ENCODE measurements around the gene PPIP5K2. TPM values are rescaled to one million over a fixed set of nuclear protein-coding genes. Genes with fewer than 3 reads are reported as not detected.
"Not testable (repeated sequence)": the region's sequence is repeated elsewhere in the genome, so short reads cannot be mapped to it uniquely, and the experiment has no call there.

Gene PPIP5K2
- total RNA-seq, 1 donor = 104 TPM

DNA sequence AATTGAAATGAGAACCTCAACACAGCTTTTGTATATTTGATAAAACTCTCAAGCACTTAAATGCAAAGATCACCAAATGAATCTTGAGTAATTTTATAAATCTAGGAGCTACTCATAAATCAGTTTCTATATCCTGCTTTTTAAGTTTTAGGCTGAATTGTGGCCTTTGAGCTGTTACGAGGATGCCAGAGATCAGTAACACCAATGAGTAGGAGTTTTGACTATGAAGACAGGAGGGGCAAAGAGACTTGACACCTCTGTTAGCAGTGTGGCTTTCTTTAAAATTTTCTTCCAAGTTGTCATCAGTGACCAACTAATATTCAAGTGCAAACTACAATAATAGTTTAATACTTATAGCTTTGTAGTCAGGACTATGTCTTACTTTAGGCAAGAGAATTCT is 12.6 kb downstream of the PPIP5K2 start:
- no peak overlapping the region for H3K4me3 ChIP-seq (ENCODE audit: low read depth, low read length)
- TF ChIP-seq, protein P1, sequence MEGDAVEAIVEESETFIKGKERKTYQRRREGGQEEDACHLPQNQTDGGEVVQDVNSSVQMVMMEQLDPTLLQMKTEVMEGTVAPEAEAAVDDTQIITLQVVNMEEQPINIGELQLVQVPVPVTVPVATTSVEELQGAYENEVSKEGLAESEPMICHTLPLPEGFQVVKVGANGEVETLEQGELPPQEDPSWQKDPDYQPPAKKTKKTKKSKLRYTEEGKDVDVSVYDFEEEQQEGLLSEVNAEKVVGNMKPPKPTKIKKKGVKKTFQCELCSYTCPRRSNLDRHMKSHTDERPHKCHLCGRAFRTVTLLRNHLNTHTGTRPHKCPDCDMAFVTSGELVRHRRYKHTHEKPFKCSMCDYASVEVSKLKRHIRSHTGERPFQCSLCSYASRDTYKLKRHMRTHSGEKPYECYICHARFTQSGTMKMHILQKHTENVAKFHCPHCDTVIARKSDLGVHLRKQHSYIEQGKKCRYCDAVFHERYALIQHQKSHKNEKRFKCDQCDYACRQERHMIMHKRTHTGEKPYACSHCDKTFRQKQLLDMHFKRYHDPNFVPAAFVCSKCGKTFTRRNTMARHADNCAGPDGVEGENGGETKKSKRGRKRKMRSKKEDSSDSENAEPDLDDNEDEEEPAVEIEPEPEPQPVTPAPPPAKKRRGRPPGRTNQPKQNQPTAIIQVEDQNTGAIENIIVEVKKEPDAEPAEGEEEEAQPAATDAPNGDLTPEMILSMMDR (IDR thresholded peaks at IDR 0.05; ENCODE audit: insufficient read depth, low read depth, low read length) = no peak
- DNase-seq (ENCODE audit: low read depth) = no peak

DNA sequence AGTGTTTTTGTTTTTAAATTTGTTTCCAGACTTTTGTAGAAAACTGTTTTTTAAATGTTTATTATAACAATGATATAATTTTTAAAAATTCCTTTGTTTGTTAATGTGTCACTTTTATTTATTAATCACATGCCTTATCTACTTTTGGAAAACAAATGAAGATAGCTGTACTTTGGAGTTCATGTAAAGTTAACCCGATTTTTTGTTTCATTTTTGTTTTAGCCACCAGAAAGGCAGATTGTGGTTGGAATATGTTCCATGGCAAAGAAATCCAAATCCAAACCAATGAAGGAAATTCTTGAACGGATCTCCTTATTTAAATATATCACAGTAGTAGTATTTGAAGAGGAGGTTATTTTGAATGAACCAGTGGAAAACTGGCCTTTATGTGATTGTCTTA is 13.1 kb downstream of the PPIP5K2 start:
- H3K4me3 ChIP-seq (ENCODE audit: low read depth, low read length) = no peak overlapping the region
- DNase-seq (ENCODE audit: low read depth) = no peak
- TF ChIP-seq, protein P1 (IDR thresholded peaks at IDR 0.05; ENCODE audit: insufficient read depth, low read depth, low read length) = no peak

DNA sequence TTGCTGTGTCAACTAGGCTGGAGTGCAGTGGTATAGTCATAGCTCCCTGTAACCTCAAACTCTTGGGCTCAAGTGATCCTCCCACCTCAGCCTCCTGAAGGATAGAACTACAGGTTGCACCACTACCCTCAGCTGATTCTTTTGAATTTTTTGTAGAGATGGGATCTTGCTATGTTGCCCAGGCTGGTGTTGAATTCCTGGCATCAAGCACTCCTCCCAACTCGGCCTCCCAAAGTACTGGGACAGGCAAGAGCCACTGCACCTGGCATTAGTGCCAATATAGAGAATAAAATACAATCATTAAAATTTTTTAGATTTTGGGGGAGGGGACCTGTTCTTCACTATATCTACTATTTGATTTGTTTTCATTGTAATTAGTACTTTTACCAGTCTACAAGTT is 15.4 kb downstream of the PPIP5K2 start:
- TF ChIP-seq, protein P1 (IDR thresholded peaks at IDR 0.05; ENCODE audit: insufficient read depth, low read depth, low read length) = no peak
- H3K4me3 ChIP-seq (ENCODE audit: low read depth, low read length) = no peak overlapping the region
- no peak for DNase-seq (ENCODE audit: low read depth)

DNA sequence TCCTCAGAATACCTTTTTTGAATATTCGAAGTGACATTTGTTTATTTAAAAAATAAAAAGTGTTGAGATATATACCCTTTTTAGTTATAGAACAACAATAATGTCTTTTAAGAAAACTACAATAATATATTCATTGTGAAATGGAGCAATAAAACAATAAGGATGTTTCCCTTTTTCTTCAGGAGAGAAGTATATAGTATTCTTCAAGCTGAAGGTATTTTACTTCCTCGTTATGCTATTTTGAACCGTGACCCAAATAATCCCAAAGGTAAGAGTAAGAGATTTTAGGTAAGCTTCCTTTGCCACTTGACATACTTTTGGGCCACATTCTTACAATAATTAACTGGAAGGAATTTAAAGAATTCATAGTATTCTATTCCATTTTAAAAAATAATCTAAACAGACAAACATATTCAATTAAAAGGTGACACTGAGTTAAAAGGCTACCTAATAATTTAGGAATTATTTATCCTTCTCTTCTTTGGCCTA is 18.1 kb downstream of the PPIP5K2 start:
- no peak overlapping the region for H3K4me3 ChIP-seq (ENCODE audit: low read depth, low read length)
- no peak for DNase-seq (ENCODE audit: low read depth)
- TF ChIP-seq, protein P1 (IDR thresholded peaks at IDR 0.05; ENCODE audit: insufficient read depth, low read depth, low read length) = no peak

DNA sequence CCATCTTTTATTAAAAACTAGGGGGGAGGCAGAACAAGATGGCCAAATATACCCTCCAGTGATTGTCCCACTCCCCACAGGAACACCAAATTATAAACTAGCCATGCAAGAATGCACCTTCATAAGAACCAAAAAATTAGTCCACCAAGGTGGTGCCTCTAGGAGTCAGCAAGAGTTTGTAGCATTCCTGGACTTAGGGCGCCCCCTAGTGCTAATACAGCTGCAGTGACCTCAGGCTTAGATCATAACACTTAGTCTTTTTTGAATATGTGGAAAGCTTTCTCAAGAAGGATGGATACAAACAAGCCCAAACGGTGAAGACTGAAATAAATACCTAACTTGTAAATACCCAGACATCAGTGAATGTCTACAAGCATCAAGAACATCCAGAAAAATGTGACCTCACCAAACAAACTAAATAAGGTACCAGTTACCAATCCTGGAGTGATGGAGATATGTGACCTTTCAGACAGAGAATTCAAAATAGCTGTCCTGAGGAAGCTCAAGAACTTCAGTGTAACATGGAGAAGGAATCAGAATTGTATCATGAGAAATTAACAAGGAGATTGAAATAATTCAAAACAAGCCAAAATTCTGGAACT is 19.3 kb downstream of the PPIP5K2 start:
- no peak overlapping the region for H3K4me3 ChIP-seq (ENCODE audit: low read depth, low read length)
- peak; percentile 82 for DNase-seq (ENCODE audit: low read depth)
- TF ChIP-seq, protein P1 (IDR thresholded peaks at IDR 0.05; ENCODE audit: insufficient read depth, low read depth, low read length) = peak; percentile 96

DNA sequence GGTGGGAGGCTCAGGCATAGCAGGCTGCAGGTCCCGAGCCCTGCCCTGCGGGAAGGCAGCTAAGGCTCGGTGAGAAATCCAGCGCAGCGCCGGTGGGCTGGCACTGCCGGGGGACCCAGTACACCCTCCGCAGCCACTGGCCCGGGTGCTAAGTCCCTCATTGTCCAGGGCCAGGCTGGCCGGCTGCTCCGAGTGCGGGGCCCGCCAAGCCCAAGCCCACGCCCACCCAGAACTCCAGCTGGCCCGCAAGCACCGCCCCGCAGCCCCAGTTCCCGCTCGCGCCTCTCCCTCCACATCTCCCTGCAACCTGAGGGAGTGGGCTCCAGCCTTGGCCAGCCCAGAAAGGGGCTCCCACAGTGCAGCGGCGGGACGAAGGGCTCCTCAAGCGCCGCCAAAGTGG is 22.0 kb downstream of the PPIP5K2 start:
- not testable (repeated sequence) for DNase-seq (ENCODE audit: low read depth); H3K4me3 ChIP-seq (ENCODE audit: low read depth, low read length)

DNA sequence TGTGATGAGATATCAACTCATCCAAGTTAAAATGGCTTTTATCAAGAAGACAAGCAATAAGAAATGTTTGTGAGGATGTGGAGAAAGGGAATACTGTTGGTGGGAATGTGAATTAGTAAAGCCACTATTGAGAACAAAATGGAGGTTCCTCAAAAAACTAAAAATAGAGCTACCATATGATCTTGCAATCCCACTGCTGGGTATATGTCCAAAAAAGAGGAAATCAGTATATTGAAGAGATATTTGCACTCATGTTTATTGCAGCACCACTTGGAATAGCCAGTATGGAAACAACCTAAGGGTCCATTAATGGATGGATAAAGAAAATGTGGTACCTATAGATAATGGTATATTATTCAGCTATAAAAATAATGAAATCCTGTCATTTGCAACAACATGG is 25.1 kb downstream of the PPIP5K2 start:
- DNase-seq (ENCODE audit: low read depth) = no peak
- no peak overlapping the region for H3K4me3 ChIP-seq (ENCODE audit: low read depth, low read length)
- TF ChIP-seq, protein P1 (IDR thresholded peaks at IDR 0.05; ENCODE audit: insufficient read depth, low read depth, low read length) = no peak

Measured in fibroblast of villous mesenchyme (primary cell).